Activated gamma-delta T cell (primary cell): Measurements from ENCODE around the gene CRHBP.
"Not testable (repeated sequence)": the region's sequence is repeated elsewhere in the genome, so short reads cannot be mapped to it uniquely, and the experiment has no call there.

Experiments
- DNase-seq: peaks from one replicate; lab custom pipeline; 2025; lab: John Stamatoyannopoulos, UW
- total RNA-seq, 2 donors: gene quantifications; one replicate each; lab custom pipeline; 2026; lab: John Stamatoyannopoulos, UW

CRHBP gene, protein sequence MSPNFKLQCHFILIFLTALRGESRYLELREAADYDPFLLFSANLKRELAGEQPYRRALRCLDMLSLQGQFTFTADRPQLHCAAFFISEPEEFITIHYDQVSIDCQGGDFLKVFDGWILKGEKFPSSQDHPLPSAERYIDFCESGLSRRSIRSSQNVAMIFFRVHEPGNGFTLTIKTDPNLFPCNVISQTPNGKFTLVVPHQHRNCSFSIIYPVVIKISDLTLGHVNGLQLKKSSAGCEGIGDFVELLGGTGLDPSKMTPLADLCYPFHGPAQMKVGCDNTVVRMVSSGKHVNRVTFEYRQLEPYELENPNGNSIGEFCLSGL
- 0.15 to 11.6 reads per million in 2 donors for total RNA-seq

DNA sequence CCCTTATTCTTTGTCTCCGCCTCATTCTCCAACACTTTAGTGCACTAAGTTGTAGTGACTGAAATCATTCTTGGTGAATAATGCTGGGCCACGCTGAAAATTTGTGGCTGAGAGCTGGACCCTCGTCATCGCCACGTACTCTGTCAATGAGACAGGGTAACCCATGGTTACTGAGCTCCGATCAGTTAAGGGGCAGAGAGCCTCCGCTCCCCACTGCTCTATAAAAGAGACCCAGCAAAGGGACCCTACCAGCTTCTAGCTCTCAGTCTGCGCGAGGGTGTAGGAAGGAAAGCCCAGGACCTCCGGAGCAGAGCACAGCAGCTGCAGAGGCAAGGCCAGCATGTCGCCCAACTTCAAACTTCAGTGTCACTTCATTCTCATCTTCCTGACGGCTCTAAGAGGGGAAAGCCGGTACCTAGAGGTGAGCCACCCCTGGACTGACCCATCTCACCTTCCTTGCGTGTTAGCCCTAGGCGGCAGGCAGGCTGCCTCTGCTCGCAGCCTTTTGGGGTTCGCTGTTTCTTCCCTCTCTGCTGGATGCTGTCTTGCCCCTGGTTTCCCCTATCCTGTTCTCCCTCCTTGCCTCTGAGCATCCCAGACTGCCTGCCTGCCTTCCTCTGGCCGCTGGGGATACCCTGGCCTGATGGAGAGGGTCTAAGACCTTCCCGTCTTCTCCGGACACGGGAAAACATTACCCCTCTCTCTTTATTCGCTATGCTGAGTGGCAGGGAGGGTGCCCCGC is at the start of gene CRHBP:
CRHBP (plus strand) TSS at position 251 of the 742 bp plus-strand sequence; CDS start at position 341, 90 bp downstream.
- DNase-seq, result no peak

DNA sequence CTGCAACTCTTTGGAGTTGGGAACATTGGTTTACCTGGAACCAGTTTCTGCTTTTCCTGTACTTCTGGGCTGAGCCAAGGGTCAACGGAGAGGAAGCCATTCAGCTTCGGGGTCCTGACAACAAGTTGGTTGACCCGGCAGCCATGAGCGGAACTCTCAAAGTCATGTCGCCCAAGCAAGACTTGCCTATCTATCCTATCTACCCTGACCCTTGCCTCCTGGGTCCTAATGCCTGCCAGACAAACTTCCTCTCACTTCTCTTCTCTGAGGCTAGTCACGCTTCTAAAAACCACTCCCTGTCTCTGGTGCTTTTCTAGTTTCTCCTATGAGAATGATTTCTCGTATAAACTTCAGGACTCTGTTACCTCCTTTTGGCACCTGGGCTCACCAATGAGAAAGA is 44.7 kb upstream of the CRHBP start:
- DNase-seq, result no peak

DNA sequence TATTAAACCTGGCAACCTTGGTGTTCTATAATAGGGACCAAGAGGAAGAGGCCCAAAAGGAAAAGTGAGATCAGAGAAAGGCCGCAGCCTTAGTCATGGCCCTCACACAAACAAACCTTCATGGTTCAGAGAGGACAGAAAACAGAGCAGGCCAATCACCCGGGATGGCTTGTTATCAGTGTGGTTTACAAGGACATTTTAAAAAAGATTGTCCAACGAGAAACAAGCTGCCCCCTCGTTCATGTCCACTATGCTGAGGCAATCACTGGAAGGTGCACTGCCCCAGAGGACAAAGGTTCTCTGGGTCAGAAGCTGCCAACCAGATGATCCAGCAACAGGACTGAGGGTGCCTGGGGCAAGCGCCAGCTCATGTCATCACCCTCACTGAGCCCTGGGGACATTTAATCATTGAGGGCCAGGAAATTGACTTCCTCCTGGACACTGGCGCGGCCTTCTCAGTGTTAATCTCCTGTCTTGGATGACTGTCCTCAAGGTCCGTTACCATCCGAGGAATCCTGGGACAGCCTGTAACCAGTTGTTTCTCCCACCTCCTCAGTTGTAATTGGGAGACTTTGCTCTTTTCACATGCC is 42.4 kb upstream of the CRHBP start:
- DNase-seq, result not testable (repeated sequence)

DNA sequence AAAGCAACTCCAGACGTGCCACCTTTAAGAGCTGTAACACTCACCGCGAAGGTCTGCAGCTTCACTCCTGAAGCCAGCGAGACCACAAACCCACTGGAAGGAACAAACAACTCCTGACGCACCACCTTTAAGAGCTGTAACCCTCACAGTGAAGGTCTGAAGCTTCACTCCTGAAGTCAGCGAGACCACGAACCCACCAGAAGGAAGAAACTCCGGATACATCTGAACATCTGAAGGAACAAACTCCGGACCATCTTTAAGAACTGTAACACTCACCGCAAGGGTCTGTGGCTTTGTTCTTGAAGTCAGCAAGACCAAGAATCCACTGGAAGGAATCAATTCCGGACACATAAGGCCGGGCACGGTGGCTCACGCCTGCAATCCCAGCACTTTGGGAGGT is 38.2 kb upstream of the CRHBP start:
- DNase-seq, result not testable (repeated sequence)

DNA sequence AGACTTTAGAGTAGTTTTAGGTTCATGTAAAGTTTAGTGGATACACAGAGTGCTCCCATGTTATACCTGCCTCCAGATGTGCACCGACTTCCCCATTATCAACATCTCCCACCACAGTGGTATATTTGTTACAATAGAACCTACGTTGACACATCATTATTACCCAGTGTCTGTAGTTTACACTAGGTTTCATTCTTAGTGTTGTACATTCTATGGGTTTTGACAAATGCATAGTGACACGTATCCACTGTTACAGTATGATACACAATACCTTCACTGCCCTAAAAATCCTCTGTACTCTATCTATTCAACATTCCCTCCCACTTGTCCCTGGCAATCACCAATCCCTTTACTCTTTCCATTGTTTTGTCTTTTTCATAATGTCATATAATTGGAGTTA is 34.3 kb upstream of the CRHBP start:
- no peak for DNase-seq

DNA sequence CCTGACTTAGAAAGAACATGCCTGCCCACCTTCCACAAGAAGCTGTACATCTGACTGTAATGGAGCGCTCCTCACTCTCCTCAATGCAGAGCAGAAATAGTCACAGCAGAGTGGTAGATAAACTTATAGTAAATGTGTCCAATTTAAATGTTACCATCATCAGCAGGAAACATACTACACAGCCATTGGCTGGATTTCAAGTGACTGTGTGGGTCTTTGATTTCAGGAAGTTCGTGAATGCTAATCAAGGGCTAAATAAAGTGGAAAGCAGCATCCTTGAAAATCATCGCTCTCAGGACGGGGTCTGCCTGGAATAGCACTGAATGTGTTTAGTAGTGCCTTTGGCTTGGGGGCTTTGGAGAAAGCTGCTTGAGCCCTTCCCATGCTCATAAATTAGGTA is 32.4 kb upstream of the CRHBP start:
- DNase-seq, result no peak

DNA sequence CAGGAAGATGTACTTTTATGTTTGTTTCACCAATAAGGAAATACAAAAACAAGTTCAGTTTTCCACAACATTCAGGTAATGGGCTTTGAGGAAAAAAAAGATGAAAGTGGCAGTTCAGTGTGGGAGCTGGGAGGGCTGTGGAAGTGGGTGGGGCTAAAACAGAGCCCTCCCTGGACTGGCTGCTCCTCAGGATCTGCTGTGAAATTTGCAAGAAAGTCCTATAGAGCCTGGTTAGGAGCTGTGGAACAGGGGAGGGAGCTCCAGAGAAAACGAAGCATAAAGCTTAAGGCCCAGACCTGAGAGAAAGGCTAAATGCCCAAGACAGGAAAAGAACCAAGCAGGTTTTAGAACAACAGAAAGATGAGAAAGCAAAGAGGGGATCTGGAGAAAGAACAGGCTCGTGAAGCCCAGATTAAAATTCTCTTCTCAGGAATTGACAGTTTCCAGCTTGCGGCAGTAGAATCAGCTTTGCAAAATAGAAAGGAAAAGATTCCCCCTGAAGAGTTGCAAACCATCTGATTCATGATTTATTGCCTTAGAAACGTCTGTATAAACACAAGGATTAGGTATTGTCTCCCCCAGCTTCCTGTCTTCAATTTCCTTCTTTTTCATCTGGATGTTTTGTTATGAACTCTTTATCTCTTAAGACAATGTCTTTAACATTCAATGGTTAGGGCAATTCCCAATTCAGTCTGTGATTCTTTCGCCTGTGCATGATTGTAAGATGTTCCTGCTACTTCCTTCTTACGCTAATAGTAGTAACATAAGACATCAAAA is 26.3 kb upstream of the CRHBP start:
- no peak for DNase-seq

DNA sequence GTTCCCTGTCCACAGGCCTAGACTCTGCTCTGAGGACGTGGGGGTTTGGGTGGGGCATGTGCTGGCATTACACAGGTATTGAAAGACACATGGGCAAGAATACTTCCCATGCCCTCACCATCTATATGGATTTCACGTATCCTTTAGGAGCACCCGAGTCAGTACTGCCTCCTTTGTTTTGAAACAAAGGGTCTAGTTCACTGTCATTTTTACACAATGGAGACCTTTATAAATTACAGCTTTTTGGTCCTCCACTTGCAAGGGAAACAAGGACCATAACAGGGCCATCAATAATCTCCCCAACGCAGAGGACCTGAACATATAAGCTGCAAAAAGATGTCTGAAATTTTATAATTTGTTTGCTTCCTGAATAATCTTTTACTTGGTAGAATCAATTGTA is 24.9 kb upstream of the CRHBP start:
- DNase-seq, result no peak

DNA sequence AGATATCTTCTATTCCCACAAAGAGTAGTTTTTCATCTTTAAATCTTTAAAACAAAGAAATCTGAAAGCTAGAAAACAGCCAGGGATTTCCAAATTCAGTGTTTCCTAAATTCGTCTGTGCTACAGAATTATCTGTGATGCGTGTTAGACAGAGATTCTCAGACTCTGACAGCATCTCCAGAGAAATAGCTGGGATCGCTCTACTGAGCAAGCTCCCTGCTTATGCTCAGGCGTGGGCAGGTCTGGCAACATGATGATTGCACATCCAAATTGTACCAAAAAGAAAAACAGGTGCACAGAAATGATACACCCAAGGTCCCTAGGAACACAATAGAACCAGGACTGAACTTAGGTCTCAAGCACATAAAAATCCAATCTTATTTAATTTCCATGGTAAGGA is 22.8 kb upstream of the CRHBP start:
- DNase-seq, result no peak

DNA sequence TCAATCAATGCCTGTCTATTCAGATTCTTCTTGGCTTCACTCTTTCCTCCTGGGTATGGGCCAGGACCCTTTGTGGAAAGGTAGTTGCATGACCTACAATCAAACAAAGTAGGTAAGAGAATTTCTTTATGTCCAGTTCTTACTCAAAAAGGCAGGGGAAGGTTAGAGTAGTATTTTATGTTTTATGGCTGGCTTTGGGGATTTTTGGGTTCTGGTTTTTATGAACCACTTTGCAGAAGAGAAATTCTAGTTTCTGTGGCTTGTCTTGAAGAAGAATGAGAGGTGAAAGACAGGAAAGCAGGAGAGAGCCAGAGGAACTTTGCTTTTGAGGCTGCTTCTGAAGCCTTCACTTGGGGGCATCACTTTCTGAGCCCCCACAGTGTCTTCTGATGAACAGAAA is 14.7 kb upstream of the CRHBP start:
- no peak for DNase-seq

DNA sequence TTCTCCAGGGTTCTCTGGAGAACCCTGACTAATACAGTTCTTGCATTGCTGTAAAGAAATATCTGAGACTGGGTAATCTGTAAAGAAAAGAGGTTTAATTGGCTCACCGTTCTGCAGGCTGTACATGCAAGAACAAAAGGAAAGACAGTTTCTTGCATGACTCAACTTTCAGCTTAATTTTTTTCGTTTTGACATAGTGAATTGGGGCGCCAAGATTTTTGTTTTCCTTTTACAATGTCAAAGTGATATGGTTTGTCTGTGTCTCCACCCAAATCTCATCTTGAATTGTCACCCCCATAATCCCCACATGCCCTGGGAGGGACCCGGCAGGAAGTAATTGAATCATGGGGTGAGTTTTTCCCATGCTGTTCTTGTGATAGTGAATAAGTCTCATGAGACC is 11.8 kb upstream of the CRHBP start:
- DNase-seq, result no peak

DNA sequence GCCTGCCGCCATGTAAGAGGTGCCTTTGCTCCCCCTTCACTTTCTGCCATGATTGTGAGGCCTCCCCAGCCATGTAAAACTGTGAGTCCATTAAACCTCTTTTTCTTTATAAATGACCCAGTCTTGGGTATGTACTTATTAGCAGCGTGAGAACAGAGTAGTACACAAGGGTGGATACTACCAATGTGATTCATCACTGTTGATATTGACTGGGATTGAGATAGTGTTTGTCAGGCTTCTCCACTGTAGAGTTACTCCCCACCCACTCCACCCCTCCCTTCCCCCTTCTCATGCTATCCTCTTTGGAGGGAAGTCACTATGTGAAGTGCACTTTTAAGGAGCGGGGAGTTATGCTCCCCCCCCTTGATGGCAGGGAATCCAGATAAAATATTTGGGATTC is 11.4 kb upstream of the CRHBP start:
- DNase-seq, result no peak

DNA sequence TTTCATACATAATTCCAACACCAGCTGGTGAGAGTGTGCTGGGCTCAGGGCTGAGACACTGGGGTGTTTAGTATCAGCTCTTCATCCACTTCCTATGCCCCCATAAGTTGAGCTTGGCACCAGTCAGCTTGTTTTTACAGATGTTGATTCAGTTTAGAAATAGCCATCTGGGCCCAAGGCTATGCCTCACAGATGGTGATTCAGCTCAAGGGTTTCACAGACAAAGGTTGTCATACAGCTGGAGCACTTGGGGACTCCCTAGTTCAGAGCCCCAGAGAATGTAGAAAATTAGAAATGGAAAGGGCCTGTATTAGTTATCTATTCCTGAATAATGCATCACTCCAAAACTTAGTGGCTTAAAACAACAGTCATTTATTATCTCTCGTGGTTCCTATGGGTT is 10.3 kb upstream of the CRHBP start:
- DNase-seq, result no peak

DNA sequence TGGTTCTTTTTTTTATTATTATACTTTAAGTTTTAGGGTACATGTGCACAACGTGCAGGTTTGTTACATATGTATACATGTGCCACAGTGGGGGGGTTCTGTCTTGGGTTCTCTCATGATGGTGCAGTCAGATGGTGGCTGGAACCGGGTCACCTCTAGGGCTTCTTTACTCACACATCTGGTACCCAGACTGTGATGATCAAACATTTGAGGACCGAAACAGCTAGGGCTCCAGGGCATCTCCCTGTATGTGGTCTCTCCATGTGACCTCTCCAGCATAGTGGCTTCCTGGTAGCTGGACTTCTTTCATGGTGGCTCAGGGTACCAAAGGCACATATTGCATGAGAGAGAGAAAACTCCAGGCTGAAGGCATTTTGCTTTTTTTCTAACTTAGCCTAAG is 9.8 kb upstream of the CRHBP start:
- DNase-seq, result no peak

DNA sequence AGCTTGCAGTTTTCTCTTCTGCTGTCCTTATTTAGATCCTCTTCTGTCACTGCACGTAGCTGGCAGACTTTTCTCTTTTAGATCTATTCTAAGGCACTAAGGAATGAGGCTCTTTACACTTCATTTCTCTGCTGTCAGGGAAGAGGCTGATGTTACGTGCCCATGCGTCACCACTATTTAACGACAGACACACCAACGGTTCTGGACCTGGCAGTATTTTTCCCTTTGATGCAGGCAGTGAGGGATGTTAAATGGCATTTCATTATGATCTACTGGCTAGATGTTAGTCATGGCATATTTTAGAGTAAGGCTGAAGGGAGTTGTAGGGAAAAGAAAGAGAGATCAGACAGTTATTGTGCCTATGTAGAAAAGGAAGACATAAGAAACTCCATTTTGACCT is 8.2 kb upstream of the CRHBP start:
- no peak for DNase-seq

DNA sequence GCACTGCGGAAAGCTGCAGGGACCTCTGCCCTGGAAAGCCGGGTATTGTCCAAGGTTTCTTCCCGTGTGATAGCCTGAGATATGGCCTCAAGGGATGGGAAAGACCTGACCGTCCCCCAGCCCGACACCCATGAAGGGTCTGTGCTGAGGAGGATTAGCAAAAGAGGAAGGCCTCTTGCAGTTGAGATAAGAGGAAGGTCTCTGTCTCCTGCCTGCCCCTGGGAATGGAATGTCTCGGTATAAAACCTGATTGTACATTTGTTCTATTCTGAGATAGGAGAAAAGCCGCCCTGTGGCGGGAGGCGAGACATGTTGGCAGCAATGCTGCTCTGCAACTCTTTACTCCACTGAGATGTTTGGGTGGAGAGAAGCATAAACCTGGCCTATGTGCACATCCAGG is 7.6 kb upstream of the CRHBP start:
- DNase-seq, result not testable (repeated sequence)

DNA sequence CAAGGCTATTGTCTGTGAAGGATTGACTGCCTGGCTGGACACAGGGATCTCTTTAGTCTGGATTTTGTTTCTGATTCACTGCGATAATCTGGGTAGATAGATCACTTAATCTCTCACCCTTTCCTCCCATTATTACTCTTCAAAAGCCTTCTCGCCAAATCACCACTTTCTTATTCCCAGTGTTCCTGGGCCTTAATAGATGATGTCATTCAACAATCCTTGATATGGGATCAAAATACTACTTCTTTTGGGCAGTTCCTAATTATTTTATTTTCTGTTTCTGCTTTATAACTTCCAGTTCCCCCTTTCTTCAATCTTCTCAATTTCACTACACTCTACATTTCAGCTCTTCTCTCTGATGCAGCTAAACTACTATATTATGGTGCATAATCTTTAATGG is 6.8 kb upstream of the CRHBP start:
- no peak for DNase-seq

DNA sequence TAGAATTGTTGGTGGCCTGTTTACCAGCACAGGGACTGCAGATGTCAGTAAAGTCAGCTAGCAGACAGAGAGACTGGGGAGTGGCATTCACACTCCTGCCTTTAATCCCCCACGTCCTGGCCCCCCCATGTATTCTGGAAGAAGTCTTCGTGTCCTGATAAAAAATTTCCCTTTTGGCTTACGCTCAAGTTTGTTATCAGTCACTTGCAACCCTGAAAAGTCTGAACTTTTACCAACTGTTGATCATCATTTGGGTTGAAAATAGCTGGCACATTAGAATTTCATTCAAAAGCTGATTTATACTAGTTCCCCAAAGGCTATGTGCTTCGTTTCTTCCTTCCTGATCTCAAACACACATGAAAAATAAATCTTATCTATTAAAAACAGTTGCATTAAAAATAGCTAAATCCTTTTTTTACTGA is 5.8 kb upstream of the CRHBP start:
- no peak for DNase-seq

DNA sequence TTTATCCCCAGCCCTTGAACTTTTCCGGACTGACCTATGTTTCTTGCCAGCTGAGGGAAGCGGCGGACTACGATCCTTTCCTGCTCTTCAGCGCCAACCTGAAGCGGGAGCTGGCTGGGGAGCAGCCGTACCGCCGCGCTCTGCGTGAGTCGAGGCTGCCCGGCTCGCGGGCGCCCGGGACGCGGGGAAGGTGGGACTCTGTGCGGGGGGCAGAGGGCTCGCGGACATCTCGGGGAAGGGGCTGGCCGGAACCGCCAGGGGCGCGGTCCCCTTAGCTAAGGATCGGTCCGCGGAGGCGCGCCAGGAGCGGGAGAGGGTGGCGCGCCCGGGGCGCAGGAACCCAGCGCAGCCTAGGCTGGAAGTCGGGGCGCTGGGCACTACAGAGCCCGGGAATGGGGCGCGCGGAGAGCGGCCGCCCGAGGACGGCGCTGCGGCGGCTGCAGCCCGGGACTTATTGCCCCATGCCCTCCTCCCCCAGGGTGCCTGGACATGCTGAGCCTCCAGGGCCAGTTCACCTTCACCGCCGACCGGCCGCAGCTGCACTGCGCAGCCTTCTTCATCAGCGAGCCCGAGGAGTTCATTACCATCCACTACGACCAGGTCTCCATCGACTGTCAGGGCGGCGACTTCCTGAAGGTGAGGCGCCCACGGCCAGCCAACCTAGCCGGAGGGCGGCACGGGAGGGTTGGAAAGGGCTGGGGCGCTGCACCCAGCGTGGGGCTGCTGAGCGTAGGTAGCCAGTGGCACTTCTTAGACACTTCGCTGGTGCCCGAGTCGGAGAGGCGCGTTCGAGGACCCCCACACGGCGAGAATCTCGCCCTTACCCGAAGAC is 922 bp downstream of the CRHBP start:
- DNase-seq, result no peak

DNA sequence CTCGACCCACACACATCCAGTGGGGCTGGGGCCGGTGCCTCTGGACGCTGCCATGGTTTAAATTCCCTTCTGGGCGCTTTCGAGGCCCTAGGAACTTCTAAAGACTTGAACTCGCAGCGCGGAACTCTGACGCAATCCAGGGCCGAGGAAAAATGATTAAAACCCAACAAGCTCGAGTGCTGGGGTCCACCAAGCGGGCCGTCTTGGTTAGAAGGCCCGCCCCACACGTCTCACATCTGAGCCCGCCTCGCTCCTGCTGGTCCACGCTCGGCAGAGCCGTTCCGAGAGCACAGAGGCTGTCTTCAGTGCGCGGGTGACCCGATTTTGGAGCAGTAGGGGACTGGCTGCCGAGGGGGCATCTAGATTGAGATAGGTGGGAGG is 1.5 kb downstream of the CRHBP start:
- no peak for DNase-seq

DNA sequence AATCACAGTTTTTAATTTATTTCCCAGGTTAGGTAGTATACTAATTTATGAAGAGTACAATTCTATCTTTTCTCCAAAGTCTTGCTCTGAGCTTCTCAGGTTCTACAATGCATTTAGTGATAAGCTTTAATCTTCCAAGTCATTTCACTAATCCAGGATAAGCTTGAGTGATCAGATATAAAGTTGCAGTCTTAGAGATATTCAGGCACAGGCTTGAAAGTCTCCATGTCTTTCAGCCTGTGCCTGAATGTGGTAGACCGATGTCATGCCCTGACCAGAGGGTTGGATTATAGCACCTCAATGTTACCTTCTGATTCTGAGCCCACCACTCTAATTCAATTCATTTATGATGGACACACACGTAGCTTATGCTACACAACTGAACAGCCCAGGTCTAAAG is 3.2 kb downstream of the CRHBP start:
- no peak for DNase-seq
